Stimulated activated CD4-positive, alpha-beta T cell treated with anti-CD3 and anti-CD28 coated beads, Interleukin-12 subunit alpha, Interleukin-12 subunit beta, amount 100 ng/mL, for 48 hours (primary cell): ENCODE measurements around the gene CTAGE15.
"Not testable (repeated sequence)": the region's sequence is repeated elsewhere in the genome, so short reads cannot be mapped to it uniquely, and the experiment has no call there.

Experiments
- DNase-seq, 3 donors: peaks; one replicate each; pipeline ENCODE4 v3.0.0-alpha.2; 2020; ENCODE audit warnings: low read depth in 2 of 3, low spot score in 1 of 3

CTAGE15 gene

GRCh38 chr7:143621175-143621574 lies 49.6 kb downstream of the CTAGE15 start:
- DNase-seq, result not testable (repeated sequence)

- not testable (repeated sequence) for DNase-seq
Observed at GRCh38 chr7:143622130-143622529, 50.5 kb downstream of the CTAGE15 start.
